ENCODE measurements around the gene PPA1.

GRCh38 chr10:70160798-70161197 is 72.4 kb downstream of the PPA1 start:
- TF ChIP-seq CTCF (IDR thresholded peaks at IDR 0.05), result no peak
- no peak for TF ChIP-seq POLR2AphosphoS5 (IDR thresholded peaks at IDR 0.05)
- no peak for TF ChIP-seq POLR2A (IDR thresholded peaks at IDR 0.05)
